NCI-H128 (cell line): ENCODE results near the gene DNMBP.
"Not testable (repeated sequence)": the region's sequence is repeated elsewhere in the genome, so short reads cannot be mapped to it uniquely, and the experiment has no call there.

ENCODE experiments used
- DNase-seq: peaks from one replicate; lab custom pipeline; 2025; ENCODE audit not compliant: unreplicated experiment; lab: John Stamatoyannopoulos, UW

Gene DNMBP

DNA sequence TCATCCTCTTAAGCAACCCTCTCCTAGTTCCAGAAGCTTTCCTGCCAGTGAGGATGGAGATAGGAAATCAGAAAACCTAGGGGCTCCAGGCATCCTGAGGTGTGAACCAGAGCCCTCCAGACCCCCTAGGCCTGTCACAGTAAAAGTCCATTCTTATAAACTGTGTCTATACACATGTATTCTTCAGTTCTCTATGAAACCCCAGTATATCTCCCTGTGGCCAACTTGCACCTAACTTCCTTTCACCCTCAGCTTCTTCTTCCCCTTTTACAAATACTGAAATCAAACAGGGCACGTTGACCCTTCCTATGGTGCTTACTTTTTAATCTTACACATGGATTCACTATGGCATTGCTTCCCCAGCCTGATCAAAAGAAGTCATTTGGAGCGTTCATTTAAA lies 168.9 kb downstream of the DNMBP start:
- not testable (repeated sequence) for DNase-seq

DNA sequence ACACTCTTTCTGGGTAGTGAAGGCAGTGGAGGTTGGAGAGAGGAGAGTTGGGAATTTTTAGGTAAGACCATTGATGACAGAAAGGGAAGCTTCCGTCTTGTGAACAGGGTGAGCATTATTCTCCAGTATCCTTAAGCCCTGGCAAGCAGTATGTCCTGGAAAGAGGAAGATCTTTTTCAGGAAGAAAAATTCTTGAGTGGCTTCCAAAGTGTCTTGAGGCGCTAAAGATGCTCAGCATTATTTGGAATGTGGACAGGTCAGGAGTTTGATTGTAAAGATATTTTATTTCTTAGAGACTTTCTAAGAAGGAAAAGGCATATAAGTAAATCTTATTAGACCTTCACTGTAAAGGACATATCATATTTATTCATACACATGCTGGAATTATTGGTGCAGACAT lies 173.0 kb downstream of the DNMBP start:
- no peak for DNase-seq

DNA sequence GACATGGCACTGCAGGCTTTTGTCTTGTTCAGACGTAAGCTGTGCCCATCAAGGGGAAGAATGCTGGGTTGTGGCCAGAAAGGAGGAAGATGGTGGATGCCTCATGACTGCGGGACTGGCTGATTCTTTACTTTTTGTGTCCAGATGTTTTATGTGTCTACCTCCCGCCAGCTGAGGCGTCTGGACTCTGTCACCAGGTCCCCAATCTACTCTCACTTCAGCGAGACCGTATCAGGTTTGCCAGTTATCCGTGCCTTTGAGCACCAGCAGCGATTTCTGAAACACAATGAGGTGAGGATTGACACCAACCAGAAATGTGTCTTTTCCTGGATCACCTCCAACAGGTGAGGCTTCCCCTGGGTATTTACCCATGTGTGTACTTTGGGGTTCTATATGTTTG lies 173.8 kb downstream of the DNMBP start:
- DNase-seq: no peak

DNA sequence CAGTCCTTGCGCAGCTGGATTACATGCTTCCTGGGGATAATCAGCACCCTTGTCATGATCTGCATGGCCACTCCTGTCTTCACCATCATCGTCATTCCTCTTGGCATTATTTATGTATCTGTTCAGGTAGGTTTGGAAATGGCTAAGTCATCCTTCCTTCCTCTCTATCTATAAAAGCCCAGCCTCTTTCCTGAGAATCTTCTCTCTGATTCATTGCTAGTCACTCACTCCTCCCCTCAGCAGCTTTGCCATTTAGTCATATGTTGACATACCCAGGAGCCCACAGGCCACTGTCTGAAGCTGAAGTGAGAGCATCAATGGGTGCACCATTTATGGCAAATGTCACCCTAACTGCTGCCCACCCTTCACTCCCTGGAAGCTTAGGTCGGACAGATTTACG lies 175.3 kb downstream of the DNMBP start:
- no peak for DNase-seq

DNA sequence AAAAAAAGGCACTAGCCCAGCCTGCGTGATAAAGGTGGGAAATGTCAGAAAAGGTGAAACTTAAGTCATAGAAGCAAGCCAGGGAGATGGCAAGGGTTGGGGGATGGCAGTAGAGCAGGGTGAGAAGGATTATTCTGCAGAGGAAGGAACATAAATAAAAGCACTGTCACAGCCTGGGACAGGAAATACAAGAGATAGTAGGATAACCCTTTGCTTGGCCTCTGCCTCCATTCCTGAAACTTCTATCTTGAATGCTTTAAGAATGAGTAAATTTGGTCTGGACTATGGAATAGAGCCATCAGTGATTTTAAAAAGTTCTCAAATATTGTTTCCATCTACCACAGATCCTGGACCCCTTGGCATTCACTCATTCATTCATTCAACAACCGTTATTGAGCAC lies 177.3 kb downstream of the DNMBP start:
- no peak for DNase-seq

DNA sequence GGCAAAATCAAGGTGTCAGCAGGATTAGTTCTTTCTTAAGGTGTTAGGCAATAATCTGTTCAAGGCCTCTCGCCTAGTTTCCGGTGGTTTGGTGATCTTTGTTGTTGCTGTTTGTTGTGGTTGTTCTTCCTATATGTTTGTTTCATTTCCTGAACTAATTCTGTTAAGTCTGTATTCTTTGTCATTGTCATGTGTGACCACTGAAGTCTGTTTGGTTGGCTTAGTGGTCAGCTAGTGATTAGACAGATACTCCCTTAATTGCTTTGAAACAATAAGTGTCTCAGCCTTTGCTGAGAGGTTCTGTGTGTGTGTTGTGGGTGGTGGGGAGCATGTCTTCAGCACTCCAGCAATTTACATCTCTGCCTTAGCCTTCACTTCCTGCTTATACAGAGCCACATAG lies 181.3 kb downstream of the DNMBP start:
- no peak for DNase-seq

DNA sequence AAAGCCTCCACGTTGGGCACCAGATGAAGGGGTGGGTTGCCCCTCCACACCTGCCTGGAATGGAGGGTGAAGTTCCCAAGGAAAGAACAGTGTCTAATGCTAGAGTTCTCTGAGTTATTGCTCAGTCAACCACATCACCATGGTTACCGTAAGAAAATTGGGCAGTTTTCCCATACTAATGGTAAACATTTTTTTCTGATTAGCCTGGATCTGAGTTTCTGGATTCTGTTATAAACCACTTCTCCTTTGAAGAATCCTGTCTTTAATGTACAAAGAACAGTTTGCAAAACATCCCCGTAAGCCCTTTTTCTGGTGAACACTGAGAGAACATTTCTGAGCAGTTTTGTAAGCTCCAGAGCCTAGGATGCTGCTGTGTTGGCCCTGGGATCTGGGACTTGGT lies 181.8 kb downstream of the DNMBP start:
- DNase-seq: no peak
